GM10847 (cell line): ENCODE results near the gene UTF1.

Source experiments
- POLR2A ChIP-seq: IDR thresholded peaks from 2 replicates; pipeline ENCODE4 v1.6.1; 2011; ENCODE audit not compliant: insufficient read length; ENCODE audit errors: extremely low read depth

Gene UTF1

GRCh38 chr10:133211959-133212852, 17.8 kb upstream of the UTF1 start:
- TF ChIP-seq POLR2A, result no peak

- TF ChIP-seq POLR2A, result no peak
Measured at GRCh38 chr10:133212853-133213494, 17.0 kb upstream of the UTF1 start.

GRCh38 chr10:133213641-133214467, 16.2 kb upstream of the UTF1 start:
- no peak for TF ChIP-seq POLR2A

- no peak for TF ChIP-seq POLR2A
Measured at GRCh38 chr10:133214468-133215410, 15.3 kb upstream of the UTF1 start.

- no peak for TF ChIP-seq POLR2A
Measured at GRCh38 chr10:133215586-133215985, 14.4 kb upstream of the UTF1 start.

- no peak for TF ChIP-seq POLR2A
Measured at GRCh38 chr10:133216776-133217175, 13.2 kb upstream of the UTF1 start.

- no peak for TF ChIP-seq POLR2A
Measured at GRCh38 chr10:133217800-133218589, 12.0 kb upstream of the UTF1 start.

- no peak for TF ChIP-seq POLR2A
Measured at GRCh38 chr10:133218891-133219290, 11.1 kb upstream of the UTF1 start.

- TF ChIP-seq POLR2A, result no peak
Measured at GRCh38 chr10:133219782-133220181, 10.2 kb upstream of the UTF1 start.

- TF ChIP-seq POLR2A, result no peak
Measured at GRCh38 chr10:133221331-133221730, 8.7 kb upstream of the UTF1 start.

- TF ChIP-seq POLR2A, result no peak
Measured at GRCh38 chr10:133224076-133224475, 5.9 kb upstream of the UTF1 start.

GRCh38 chr10:133224756-133225372, 5.2 kb upstream of the UTF1 start:
- no peak for TF ChIP-seq POLR2A

GRCh38 chr10:133225707-133226191, 4.3 kb upstream of the UTF1 start:
- TF ChIP-seq POLR2A, result no peak
